ENCODE measurements around the gene TMEM270.
"Not testable (repeated sequence)": the region's sequence is repeated elsewhere in the genome, so short reads cannot be mapped to it uniquely, and the experiment has no call there.

TMEM270 gene

GRCh38 chr7:73861305-73861704 is 346 bp downstream of the TMEM270 start:
- DNase-seq (ENCODE audit: low read depth) = no peak

GRCh38 chr7:73864981-73865711 is 4.2 kb downstream of the TMEM270 start:
- no peak for DNase-seq (ENCODE audit: low read depth)

- DNase-seq (ENCODE audit: low read depth) = no peak
Measured at GRCh38 chr7:73865738-73866445, 4.9 kb downstream of the TMEM270 start.

- DNase-seq (ENCODE audit: low read depth) = no peak
Measured at GRCh38 chr7:73866446-73866767, 5.4 kb downstream of the TMEM270 start.

GRCh38 chr7:73869011-73869798 is 8.2 kb downstream of the TMEM270 start:
- no peak for DNase-seq (ENCODE audit: low read depth)

- no peak for DNase-seq (ENCODE audit: low read depth)
Measured at GRCh38 chr7:73870041-73870492, 9.1 kb downstream of the TMEM270 start.

GRCh38 chr7:73871163-73872011 is 10.4 kb downstream of the TMEM270 start:
- DNase-seq (ENCODE audit: low read depth) = no peak

GRCh38 chr7:73872056-73872908 is 11.3 kb downstream of the TMEM270 start:
- no peak for DNase-seq (ENCODE audit: low read depth)

- no peak for DNase-seq (ENCODE audit: low read depth)
Measured at GRCh38 chr7:73876361-73876760, 15.4 kb downstream of the TMEM270 start.

GRCh38 chr7:73876973-73877372 is 16.0 kb downstream of the TMEM270 start:
- no peak for DNase-seq (ENCODE audit: low read depth)

GRCh38 chr7:73879977-73880681 is 19.2 kb downstream of the TMEM270 start:
- no peak for DNase-seq (ENCODE audit: low read depth)

GRCh38 chr7:73880755-73881328 is 19.9 kb downstream of the TMEM270 start:
- no peak for DNase-seq (ENCODE audit: low read depth)

GRCh38 chr7:73881352-73882046 is 20.5 kb downstream of the TMEM270 start:
- DNase-seq (ENCODE audit: low read depth) = no peak

GRCh38 chr7:73882047-73882402 is 21.1 kb downstream of the TMEM270 start:
- DNase-seq (ENCODE audit: low read depth) = no peak

- DNase-seq (ENCODE audit: low read depth) = not testable (repeated sequence)
Measured at GRCh38 chr7:73884867-73885422, 24.0 kb downstream of the TMEM270 start.

- no peak for DNase-seq (ENCODE audit: low read depth)
Measured at GRCh38 chr7:73885433-73885974, 24.5 kb downstream of the TMEM270 start.

- DNase-seq (ENCODE audit: low read depth) = no peak
Measured at GRCh38 chr7:73885975-73886798, 25.2 kb downstream of the TMEM270 start.

- no peak for DNase-seq (ENCODE audit: low read depth)
Measured at GRCh38 chr7:73887762-73888161, 26.8 kb downstream of the TMEM270 start.

Data from stimulated activated CD4-positive, alpha-beta T cell treated with anti-CD3 and anti-CD28 coated beads, Interleukin-2, amount 100 ng/mL, for 4 hours (primary cell).